SK-N-SH (cell line): ENCODE results near the gene WASF2.

Source experiments
- CTCF ChIP-seq: fragments of 200-600 bp; sonication (generic); IDR thresholded peaks from 2 replicates; pipeline ENCODE4 v1.6.1; 2017; ENCODE audit warnings: antibody characterized with exemption, mild to moderate bottlenecking, moderate library complexity
- FOXJ3 ChIP-seq: sonication (generic); formaldehyde crosslinking; IDR thresholded peaks from 2 replicates; pipeline ENCODE4 v1.5.1; 2020; ENCODE audit warnings: mild to moderate bottlenecking, missing genetic modification reagents
- FOXM1 ChIP-seq: IDR thresholded peaks from 2 replicates; pipeline ENCODE4 v1.4.0; 2012; ENCODE audit warnings: low read depth, mild to moderate bottlenecking
- JUND ChIP-seq: IDR thresholded peaks from 2 replicates; pipeline ENCODE4 v1.4.0; 2012
- POLR2AphosphoS5 ChIP-seq: IDR thresholded peaks from 2 replicates; pipeline ENCODE4 v1.6.1; 2012; ENCODE audit warnings: low read depth, low read length
- SMC3 ChIP-seq: IDR thresholded peaks from 2 replicates; pipeline ENCODE4 v1.6.1; 2012; ENCODE audit warnings: low read depth, low read length, improper control_type of control experiment
- USF1 ChIP-seq: IDR thresholded peaks from 2 replicates; pipeline ENCODE4 v1.4.0; 2012; ENCODE audit warnings: low read depth, borderline replicate concordance
- USF2 ChIP-seq: fragments of 150-350 bp; IDR thresholded peaks from 2 replicates; pipeline ENCODE4 v1.6.1; 2017; ENCODE audit warnings: antibody characterized with exemption, low read length, low read depth, borderline replicate concordance

GRCh38 chr1:27439150-27439549 is 50.8 kb downstream of the WASF2 start:
- TF ChIP-seq SMC3 (no peak), CTCF (no peak), POLR2AphosphoS5 (no peak), JUND (no peak), FOXJ3 (CRISPR knock-in tag) (no peak), USF1 (no peak), FOXM1 (no peak), USF2 (no peak)
